ENCODE data around the gene DAND5. TPM values are rescaled to one million over a fixed set of nuclear protein-coding genes. Genes with fewer than 3 reads are reported as not detected.
A peak's percentile ranks its signal among the peaks of the same experiment; 100 is the strongest.

Gene DAND5
- polyA plus RNA-seq, 6 donors from 2014 or later: not detected

DNA sequence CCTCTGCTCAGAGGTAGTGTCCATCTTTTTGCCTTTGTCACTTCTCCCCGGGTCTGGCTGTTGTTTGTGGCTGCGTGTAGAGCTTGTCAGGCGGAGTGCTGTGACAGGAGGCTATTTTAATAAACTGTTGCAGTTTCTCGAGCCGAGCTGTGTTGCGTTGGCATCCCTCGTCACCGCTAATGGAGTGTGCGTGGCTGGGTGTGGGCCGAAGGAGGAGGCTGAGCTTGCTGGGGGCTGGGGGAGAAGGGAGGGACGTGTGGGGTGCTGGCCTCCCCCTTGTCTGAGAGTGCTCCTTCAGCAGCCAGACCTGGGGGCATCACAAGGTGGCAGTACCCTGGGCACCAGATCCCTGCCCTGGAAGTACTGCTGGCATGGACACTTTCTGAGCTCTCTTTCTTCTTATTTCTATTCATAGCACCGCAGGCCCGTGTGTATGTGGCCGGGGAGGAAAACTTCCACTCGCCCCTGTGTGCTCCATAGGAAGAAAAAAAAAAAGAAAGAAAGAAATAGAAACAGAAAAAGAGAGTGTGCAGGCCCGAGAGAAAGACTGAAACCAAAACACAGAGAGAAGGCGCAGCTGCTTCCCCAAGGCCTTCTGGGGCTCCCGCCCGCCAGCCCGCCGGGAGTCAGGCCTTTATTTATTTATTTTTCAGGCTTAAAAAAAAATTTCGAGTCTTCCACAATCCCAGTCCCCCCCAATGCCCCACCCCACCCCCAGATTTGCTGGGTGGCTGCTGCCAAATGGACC is 52.9 kb downstream of the DAND5 start:
- peak; percentile 59 to 64 for ATAC-seq (ENCODE audit: low read depth in 2 of 2)
- Mint-ChIP-seq H3K27me3 (peaks cover 36 to 68% (median 53%) of the 10 kb centered on the region in 3 donors), H3K9me3 (no peaks in the 10 kb centered on the region), H3K4me3 (peak overlapping the region; percentile 83 to 93 (median 89)), H3K4me1 (peaks cover 27 to 36% (median 34%) of the 10 kb centered on the region in 3 donors), H3K36me3 (no peaks in the 10 kb centered on the region), H3K27ac (peak overlapping the region in 5 of 6 donors; percentile 52 to 82 (median 76))
- no peak for DNase-seq

DNA sequence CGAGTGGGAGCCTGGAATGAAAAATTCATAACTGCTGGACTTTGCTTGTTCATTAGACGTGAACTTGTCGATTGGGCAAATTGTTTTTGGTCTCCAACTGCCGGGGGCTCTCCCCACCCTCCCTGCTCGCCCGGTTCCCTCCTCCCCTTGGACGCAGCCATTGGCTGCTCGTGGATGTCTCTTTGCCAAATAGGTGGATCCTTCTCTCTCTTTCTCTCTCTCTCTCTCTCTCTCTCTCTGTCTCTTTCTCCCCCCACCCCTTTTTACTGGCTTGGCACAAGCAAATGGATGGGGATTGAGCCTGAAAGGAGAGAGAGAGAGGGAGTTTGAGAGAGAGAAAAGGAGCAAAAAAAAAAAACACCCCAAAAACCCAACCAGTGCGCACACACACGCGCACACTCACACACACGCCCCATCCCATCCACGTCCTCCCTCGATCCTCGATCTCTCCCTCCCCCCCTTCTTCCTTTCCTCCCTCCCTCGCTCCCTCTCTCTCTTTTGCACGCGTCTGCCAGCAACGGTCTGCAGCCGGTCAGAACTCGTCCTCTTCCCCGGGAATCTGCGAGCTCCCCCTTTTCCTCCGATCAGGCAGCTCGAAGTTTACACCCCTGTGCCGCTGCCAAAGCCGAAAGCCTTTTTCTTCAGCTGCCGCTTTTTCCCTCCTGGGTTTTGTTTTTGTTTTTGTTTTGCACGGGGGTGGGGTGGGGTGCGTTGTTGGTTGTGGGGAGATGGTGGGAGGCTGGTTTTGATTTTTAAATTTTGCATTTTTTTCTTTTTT is 53.7 kb downstream of the DAND5 start:
- peaks cover 27 to 36% (median 34%) of the 10 kb centered on the region in 3 donors for H3K4me1 Mint-ChIP-seq
- H3K4me3 Mint-ChIP-seq: peak overlapping the region; percentile 83 to 93 (median 89)
- no peaks in the 10 kb centered on the region for H3K36me3 Mint-ChIP-seq
- ATAC-seq (ENCODE audit: low read depth in 2 of 2): peak; percentile 38 to 47
- peaks cover 30 to 60% (median 46%) of the 10 kb centered on the region in 3 donors for H3K27me3 Mint-ChIP-seq
- no peak for DNase-seq
- peak overlapping the region in 5 of 6 donors; percentile 48 to 95 (median 75) for H3K27ac Mint-ChIP-seq
- no peaks in the 10 kb centered on the region for H3K9me3 Mint-ChIP-seq

DNA sequence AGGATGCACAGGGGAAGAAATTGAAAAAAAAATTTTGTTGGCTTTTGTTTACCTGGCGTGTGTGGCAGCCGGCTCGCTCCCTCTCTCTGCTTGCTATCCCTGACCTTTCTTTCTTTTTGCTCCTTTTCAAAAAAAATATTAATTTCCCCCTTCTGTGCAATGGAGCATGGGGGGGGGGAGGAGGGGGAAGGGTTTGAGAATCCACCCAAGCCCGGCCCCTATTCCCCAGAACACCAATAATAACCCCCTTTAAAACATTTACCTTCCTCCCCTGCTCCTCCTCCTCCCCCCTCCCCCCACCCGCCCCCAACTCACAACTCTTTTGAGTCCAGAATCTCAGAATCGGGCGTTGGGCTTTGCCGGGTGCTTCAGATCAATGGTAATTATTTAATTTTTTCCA is 54.3 kb downstream of the DAND5 start:
- Mint-ChIP-seq H3K4me1 (peaks cover 27 to 36% (median 34%) of the 10 kb centered on the region in 3 donors), H3K27me3 (peaks cover 30 to 54% (median 41%) of the 10 kb centered on the region in 3 donors), H3K27ac (peak overlapping the region in 3 of 6 donors; percentile 48 to 75 (median 74)), H3K9me3 (no peaks in the 10 kb centered on the region), H3K36me3 (no peaks in the 10 kb centered on the region), H3K4me3 (peak overlapping the region; percentile 83 to 93 (median 89))
- no peak for DNase-seq
- no peak for ATAC-seq (ENCODE audit: low read depth in 2 of 2)

Other genes with a start within 250 kb of the DAND5 start
- gene TNPO2, start 245.6 kb upstream of the DAND5 start, polyA plus RNA-seq (ENCODE audit: low read depth in 6 of 6): 1 to 10 TPM in 5 of 6 donors, not detected in 1; 1.7 to 3.5 (median 2.7) TPM
- 100 to 1,000 TPM; 207 to 269 (median 230) TPM for gene TRIR, start 234.9 kb upstream of the DAND5 start, polyA plus RNA-seq (ENCODE audit: low read depth in 6 of 6)
- 100 to 1,000 TPM in 1 of 6 donors, 10 to 100 TPM in 5; 46.3 to 105 (median 53.5) TPM for gene GET3, start 232.1 kb upstream of the DAND5 start, polyA plus RNA-seq (ENCODE audit: low read depth in 6 of 6)
- gene BEST2, start 217.8 kb upstream of the DAND5 start, polyA plus RNA-seq (ENCODE audit: low read depth in 6 of 6): under 1 TPM in 1 of 6 donors, not detected in 5; 0.23 TPM
- 1 to 10 TPM; 1.1 to 7.1 (median 3.3) TPM for gene HOOK2, start 194.0 kb upstream of the DAND5 start, polyA plus RNA-seq (ENCODE audit: low read depth in 6 of 6)
- 1,000 to 10,000 TPM in 5 of 6 donors, 100 to 1,000 TPM in 1; 777 to 2,686 (median 1,649) TPM for gene JUNB, start 178.1 kb upstream of the DAND5 start, polyA plus RNA-seq (ENCODE audit: low read depth in 6 of 6)
- 100 to 1,000 TPM in 5 of 6 donors, 10 to 100 TPM in 1; 96.8 to 203 (median 126) TPM for gene PRDX2, start 167.8 kb upstream of the DAND5 start, polyA plus RNA-seq (ENCODE audit: low read depth in 6 of 6)
- gene THSD8, start 167.5 kb upstream of the DAND5 start, polyA plus RNA-seq (ENCODE audit: low read depth in 6 of 6): 1 to 10 TPM in 5 of 6 donors, not detected in 1; 2.0 to 6.6 (median 5.2) TPM
- 10 to 100 TPM; 19.7 to 30.9 (median 25.1) TPM for gene RNASEH2A, start 163.0 kb upstream of the DAND5 start, polyA plus RNA-seq (ENCODE audit: low read depth in 6 of 6)
- not detected for gene RTBDN, start 135.0 kb upstream of the DAND5 start, polyA plus RNA-seq (ENCODE audit: low read depth in 6 of 6)
- 1 to 10 TPM in 3 of 6 donors, under 1 TPM in 2, not detected in 1; 0.10 to 2.5 (median 1.0) TPM for gene MAST1, start 131.1 kb upstream of the DAND5 start, polyA plus RNA-seq (ENCODE audit: low read depth in 6 of 6)
- gene DNASE2, start 88.1 kb upstream of the DAND5 start, polyA plus RNA-seq (ENCODE audit: low read depth in 6 of 6): 10 to 100 TPM; 24.5 to 55.8 (median 40.6) TPM
- gene KLF1, start 82.4 kb upstream of the DAND5 start, polyA plus RNA-seq (ENCODE audit: low read depth in 6 of 6): not detected
- 10 to 100 TPM in 5 of 6 donors, 1 to 10 TPM in 1; 7.8 to 16.3 (median 13.4) TPM for gene GCDH, start 78.4 kb upstream of the DAND5 start, polyA plus RNA-seq (ENCODE audit: low read depth in 6 of 6)
- gene SYCE2, start 50.3 kb upstream of the DAND5 start, polyA plus RNA-seq (ENCODE audit: low read depth in 6 of 6): under 1 TPM in 1 of 6 donors, not detected in 5; 0.21 TPM
- gene FARSA, start 35.9 kb upstream of the DAND5 start, polyA plus RNA-seq (ENCODE audit: low read depth in 6 of 6): 10 to 100 TPM; 33.8 to 63.0 (median 44.0) TPM
- 100 to 1,000 TPM in 5 of 6 donors, 10 to 100 TPM in 1; 97.4 to 189 (median 155) TPM for gene CALR, start 31.0 kb upstream of the DAND5 start, polyA plus RNA-seq (ENCODE audit: low read depth in 6 of 6)
- 100 to 1,000 TPM in 3 of 6 donors, 10 to 100 TPM in 3; 82.9 to 119 (median 99.3) TPM for gene RAD23A, start 23.7 kb upstream of the DAND5 start, polyA plus RNA-seq (ENCODE audit: low read depth in 6 of 6)
- gene GADD45GIP1, start 12.4 kb upstream of the DAND5 start, polyA plus RNA-seq (ENCODE audit: low read depth in 6 of 6): 10 to 100 TPM; 49.4 to 65.9 (median 52.7) TPM
- 1 to 10 TPM in 2 of 6 donors, under 1 TPM in 2, not detected in 2; 0.21 to 2.1 (median 1.1) TPM for gene NFIX, start 25.9 kb downstream of the DAND5 start, polyA plus RNA-seq (ENCODE audit: low read depth in 6 of 6)
- 10 to 100 TPM; 39.9 to 88.3 (median 50.8) TPM for gene LYL1, start 133.3 kb downstream of the DAND5 start, polyA plus RNA-seq (ENCODE audit: low read depth in 6 of 6)
- gene TRMT1, start 147.2 kb downstream of the DAND5 start, polyA plus RNA-seq (ENCODE audit: low read depth in 6 of 6): 10 to 100 TPM; 20.2 to 36.3 (median 24.1) TPM
- 1 to 10 TPM in 2 of 6 donors, under 1 TPM in 4; 0.47 to 1.4 (median 0.67) TPM for gene NACC1, start 148.7 kb downstream of the DAND5 start, polyA plus RNA-seq (ENCODE audit: low read depth in 6 of 6)
- 10 to 100 TPM; 48.2 to 84.3 (median 60.0) TPM for gene STX10, start 180.8 kb downstream of the DAND5 start, polyA plus RNA-seq (ENCODE audit: low read depth in 6 of 6)
- 1,000 to 10,000 TPM in 2 of 6 donors, 100 to 1,000 TPM in 4; 351 to 1,131 (median 562) TPM for gene IER2, start 180.8 kb downstream of the DAND5 start, polyA plus RNA-seq (ENCODE audit: low read depth in 6 of 6)